OCI-LY7 (cell line): Measurements from ENCODE around the gene FTO. TPM values are rescaled to one million over a fixed set of nuclear protein-coding genes. Genes with fewer than 3 reads are reported as not detected.

Experiments used
- BruUV-seq: library from RNA; stranded (reverse); fragments of 400-500 nt; replicated peaks from 2 replicates; lab custom pipeline; 2021; lab: Mats Ljungman, UMichigan
- CTCF ChIA-PET: fragments of 300-600 bp; sonication (Branson Sonifier 250); formaldehyde crosslinking; loops from one replicate; lab custom pipeline; 2022; ENCODE audit warnings: antibody characterized with exemption; ENCODE audit not compliant: unreplicated experiment; lab: Charles Lee
- POLR2A ChIA-PET: fragments of 300-600 bp; sonication (Branson Sonifier 250); formaldehyde crosslinking; loops from one replicate; lab custom pipeline; 2022; ENCODE audit warnings: antibody characterized with exemption; lab: Charles Lee
- DNase-seq: peaks from one replicate; pipeline ENCODE4 v3.0.0-alpha.2; 2015; ENCODE audit warnings: low spot score
- H2AFZ ChIP-seq: fragments of 200-600 bp; sonication (generic), shearing (Covaris generic); 2 replicates; pipeline ENCODE4 v1.6.1; 2014; ENCODE audit warnings: mild to moderate bottlenecking, antibody characterized with exemption, low read length, moderate library complexity
- H3K27ac ChIP-seq: fragments of 200-600 bp; sonication (generic); 2 replicates; pipeline ENCODE4 v1.5.1; 2014; ENCODE audit warnings: mixed run types, low read depth, mild to moderate bottlenecking, moderate library complexity, low read length, inconsistent platforms; ENCODE audit not compliant: poor library complexity, severe bottlenecking
- H3K36me3 ChIP-seq: fragments of 200-600 bp; sonication (generic); 2 replicates; pipeline ENCODE4 v1.6.1; 2014; ENCODE audit warnings: mild to moderate bottlenecking, antibody characterized with exemption, low read length, moderate library complexity, mixed read lengths; ENCODE audit not compliant: insufficient read depth
- H3K4me1 ChIP-seq: fragments of 200-600 bp; sonication (generic); 2 replicates; pipeline ENCODE4 v1.5.1; 2014; ENCODE audit warnings: mild to moderate bottlenecking, low read length; ENCODE audit not compliant: insufficient read depth, poor library complexity, severe bottlenecking
- H3K4me2 ChIP-seq: fragments of 200-600 bp; sonication (generic); 2 replicates; pipeline ENCODE4 v1.6.1; 2014; ENCODE audit warnings: mild to moderate bottlenecking, low read length
- H3K4me3 ChIP-seq: fragments of 200-600 bp; sonication (generic); 2 replicates; pipeline ENCODE4 v1.5.1; 2014; ENCODE audit warnings: mild to moderate bottlenecking, low read depth, low read length; ENCODE audit not compliant: poor library complexity, severe bottlenecking
- H3K79me2 ChIP-seq: fragments of 200-600 bp; sonication (generic); 2 replicates; pipeline ENCODE4 v1.6.1; 2016; ENCODE audit warnings: low read depth, mild to moderate bottlenecking, low read length, moderate library complexity, mixed read lengths; ENCODE audit not compliant: insufficient read depth
- H3K9me2 ChIP-seq: fragments of 200-600 bp; sonication (generic); 2 replicates; pipeline ENCODE4 v1.6.1; 2016; ENCODE audit warnings: mild to moderate bottlenecking, low read length, mixed read lengths; ENCODE audit not compliant: insufficient read depth
- H3K9me3 ChIP-seq: fragments of 200-600 bp; sonication (generic); 2 replicates; pipeline ENCODE4 v1.6.1; 2014; ENCODE audit warnings: mild to moderate bottlenecking, mixed run types, low read length, mixed read lengths
- H4K20me1 ChIP-seq: fragments of 200-600 bp; sonication (generic); 2 replicates; pipeline ENCODE4 v1.6.1; 2014; ENCODE audit warnings: mild to moderate bottlenecking, antibody characterized with exemption, low read length, moderate library complexity, mixed read lengths; ENCODE audit not compliant: insufficient read depth
- CTCF ChIP-seq: fragments of 200-600 bp; sonication (generic); conservative IDR thresholded peaks from 2 replicates; pipeline ENCODE4 v1.5.1; 2014; ENCODE audit warnings: mild to moderate bottlenecking, antibody characterized with exemption, low read length, moderate library complexity, mixed read lengths
- EZH2phosphoT487 ChIP-seq: fragments of 200-600 bp; sonication (generic); IDR thresholded peaks from 2 replicates; pipeline ENCODE4 v1.6.1; 2018; ENCODE audit warnings: low read depth, borderline replicate concordance, mild to moderate bottlenecking, mixed run types, antibody characterized with exemption, low read length, moderate library complexity, mixed read lengths
- intact Hi-C: fragments of 100-400 bp; cut with micrococcal nuclease; formaldehyde crosslinking; loops from one replicate; pipeline ENCODE4 v1.10.0; 2022; ENCODE audit not compliant: unreplicated experiment
- total RNA-seq, 2 experiments: library from RNA; depleted of rRNA in 1 of 2; stranded (reverse); fragments of >200 nt in 1 of 2; shearing (Covaris generic) in 1 of 2; gene quantifications; 2 replicates each; pipeline ENCODE4 v1.2.3, GENCODE V29; 2014 to 2022

The FTO gene
- total RNA-seq, 2 experiments from 2014 or later: 57.1 to 68.0 TPM

- no peak for TF ChIP-seq CTCF
- no peak for TF ChIP-seq EZH2phosphoT487
- Histone ChIP-seq H3K79me2 (no peaks in the 10 kb centered on the region), H3K27ac (no peak overlapping the region), H3K9me3 (no peaks in the 10 kb centered on the region; the same call in 1 of the 2 replicates), H3K4me2 (no peak overlapping the region), H4K20me1 (no peaks in the 10 kb centered on the region), H3K9me2 (no peaks in the 10 kb centered on the region), H2AFZ (no peak overlapping the region), H3K36me3 (no peaks in the 10 kb centered on the region), H3K4me1 (no peaks in the 10 kb centered on the region), H3K4me3 (no peak overlapping the region)
- DNase-seq: no peak
- BruUV-seq: no TSS peak
- CTCF ChIA-PET: no interaction called here
- intact Hi-C loops: no loop called here
- POLR2A ChIA-PET: interaction anchor here (0.7 to 1.9 kb wide), 2 partner anchors 16 to 119 kb away, joined by 3 to 5 read pairs; no protein-coding TSS in a partner anchor
Observed at GRCh38 chr16:54033747-54034146, 329.8 kb downstream of the FTO start.

GRCh38 chr16:54034684-54035083 lies 330.7 kb downstream of the FTO start:
- no peaks in the 10 kb centered on the region for H3K79me2 ChIP-seq
- TF ChIP-seq EZH2phosphoT487 (no peak), CTCF (no peak)
- H3K4me2 ChIP-seq: no peak overlapping the region
- CTCF ChIA-PET: no interaction called here
- no TSS peak for BruUV-seq
- no peak overlapping the region for H3K4me3 ChIP-seq
- no peaks in the 10 kb centered on the region for H4K20me1 ChIP-seq
- no peak overlapping the region for H2AFZ ChIP-seq
- H3K36me3 ChIP-seq: no peaks in the 10 kb centered on the region
- no peaks in the 10 kb centered on the region; the same call in 1 of the 2 replicates for H3K9me3 ChIP-seq
- no peak overlapping the region for H3K27ac ChIP-seq
- H3K4me1 ChIP-seq: no peaks in the 10 kb centered on the region
- intact Hi-C loops: no loop called here
- no peaks in the 10 kb centered on the region for H3K9me2 ChIP-seq
- POLR2A ChIA-PET: interaction anchor here (1.9 kb wide), 1 partner anchor 17 kb away, joined by 5 read pairs; no protein-coding TSS in a partner anchor
- DNase-seq: no peak

GRCh38 chr16:54040480-54040879 lies 336.5 kb downstream of the FTO start:
- H3K36me3 ChIP-seq: no peaks in the 10 kb centered on the region
- H3K27ac ChIP-seq: no peak overlapping the region
- no peak for DNase-seq
- no TSS peak for BruUV-seq
- no peaks in the 10 kb centered on the region for H3K9me2 ChIP-seq
- H3K9me3 ChIP-seq: no peaks in the 10 kb centered on the region
- H3K4me1 ChIP-seq: no peaks in the 10 kb centered on the region
- H4K20me1 ChIP-seq: no peaks in the 10 kb centered on the region
- TF ChIP-seq EZH2phosphoT487 (no peak), CTCF (no peak)
- no peaks in the 10 kb centered on the region for H3K79me2 ChIP-seq
- ChIA-PET CTCF (no interaction called here), POLR2A (interaction anchor here (0.7 kb wide), 1 partner anchor 15 kb away, joined by 3 read pairs; no protein-coding TSS in a partner anchor)
- no peak overlapping the region for H2AFZ ChIP-seq
- no peak overlapping the region for H3K4me2 ChIP-seq
- intact Hi-C loops: no loop called here
- H3K4me3 ChIP-seq: no peak overlapping the region
